Measurements from ENCODE around the gene ST6GALNAC1.

ST6GALNAC1 gene

GRCh38 chr17:76671123-76671911 lies 27.8 kb upstream of the ST6GALNAC1 start:
- DNase-seq (ENCODE audit: low read depth): peak; percentile 100
- H3K4me3 ChIP-seq (replicated peaks; ENCODE audit: low read depth, low read length): peak overlapping the region; percentile 86
- no peak for TF ChIP-seq CTCF (IDR thresholded peaks at IDR 0.05; ENCODE audit: low read length, missing control alignments)

DNA sequence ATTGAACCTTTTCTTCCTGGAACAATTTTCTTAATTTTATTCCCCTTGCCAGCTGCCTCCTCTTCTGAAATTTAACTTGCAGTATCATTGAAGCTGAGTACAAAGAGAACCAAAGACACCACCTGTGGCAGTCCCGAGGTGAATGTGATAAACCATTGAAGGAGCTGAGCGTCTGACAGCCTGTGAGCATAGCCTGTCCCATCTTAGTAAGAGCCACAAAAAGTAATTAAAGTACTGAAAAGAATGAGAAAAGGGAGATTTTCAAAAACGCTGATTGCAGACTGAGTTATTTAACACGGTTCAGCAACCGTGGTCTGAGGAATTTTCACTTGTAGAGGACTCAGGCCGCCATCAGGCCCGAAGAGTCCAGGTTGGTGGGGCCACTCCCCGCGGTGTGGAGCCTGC lies 27.2 kb upstream of the ST6GALNAC1 start:
- DNase-seq (ENCODE audit: low read depth): no peak
- no peak for TF ChIP-seq CTCF (IDR thresholded peaks at IDR 0.05; ENCODE audit: low read length, missing control alignments)
- H3K4me3 ChIP-seq (replicated peaks; ENCODE audit: low read depth, low read length): no peak overlapping the region

DNA sequence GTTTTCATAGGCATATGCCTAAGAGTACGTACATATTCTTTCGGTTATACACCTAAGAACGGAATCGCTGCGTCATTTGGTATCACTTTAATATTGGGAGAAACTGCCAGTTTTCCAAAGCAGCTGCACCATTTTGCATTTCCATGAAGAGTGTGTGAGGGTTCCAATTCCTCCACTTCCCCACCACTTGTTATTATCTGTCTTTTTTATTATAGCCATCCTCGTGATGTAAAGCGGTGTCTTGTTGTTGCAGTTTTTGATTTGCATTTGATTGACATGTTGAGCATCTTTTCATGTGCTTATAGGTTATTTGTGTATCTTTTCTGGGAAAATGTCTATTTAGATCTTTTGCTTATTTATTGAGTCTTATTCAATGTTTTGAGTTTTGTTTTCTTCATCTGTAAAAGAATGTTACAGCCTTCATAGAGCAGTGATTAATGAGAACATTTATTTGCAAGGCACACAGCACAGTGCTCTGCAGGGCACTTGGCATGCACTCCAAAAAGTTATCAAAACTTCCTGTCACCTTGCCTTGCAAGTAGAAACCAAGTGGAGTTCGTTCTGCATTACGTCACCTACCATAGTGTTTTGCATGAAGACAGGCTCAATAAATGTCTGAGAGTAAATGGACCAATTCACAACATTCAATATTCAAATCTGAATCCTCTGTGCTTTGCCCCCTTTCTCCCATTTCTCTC lies 26.6 kb upstream of the ST6GALNAC1 start:
- TF ChIP-seq CTCF (IDR thresholded peaks at IDR 0.05; ENCODE audit: low read length, missing control alignments): no peak
- H3K4me3 ChIP-seq (replicated peaks; ENCODE audit: low read depth, low read length): no peak overlapping the region
- no peak for DNase-seq (ENCODE audit: low read depth)

DNA sequence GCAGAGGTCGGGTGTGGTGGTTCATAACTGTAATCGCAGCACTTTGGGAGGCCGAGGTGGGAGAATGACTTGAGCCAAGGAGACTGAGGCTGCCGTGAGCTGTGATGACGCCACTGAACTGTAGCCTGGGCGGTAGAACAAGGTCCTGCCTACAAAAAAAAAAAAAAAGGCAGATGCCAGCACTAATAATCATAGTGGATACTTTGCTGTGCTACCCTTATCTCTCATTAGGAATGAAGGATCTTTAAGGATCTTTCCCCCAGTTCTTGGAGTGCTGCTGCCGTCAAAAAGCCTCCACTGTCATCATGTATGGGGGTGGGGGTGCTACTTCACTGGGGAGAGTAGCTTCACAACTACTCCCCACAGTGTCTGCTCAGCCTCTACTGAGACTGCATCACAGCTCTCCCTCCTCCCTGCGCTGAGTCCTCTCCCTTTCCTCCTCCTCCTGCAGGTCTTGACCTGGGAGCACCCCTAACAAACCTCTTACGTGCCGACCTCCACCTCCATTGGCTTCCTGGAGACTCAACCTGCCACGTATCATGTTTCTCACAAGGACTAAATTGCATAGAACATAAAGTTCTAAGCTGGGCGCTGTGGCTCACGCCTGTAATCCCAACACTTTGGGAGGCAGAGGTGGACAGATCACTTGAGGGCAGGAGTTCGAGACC lies 24.4 kb upstream of the ST6GALNAC1 start:
- TF ChIP-seq CTCF (IDR thresholded peaks at IDR 0.05; ENCODE audit: low read length, missing control alignments): no peak
- no peak overlapping the region for H3K4me3 ChIP-seq (replicated peaks; ENCODE audit: low read depth, low read length)
- DNase-seq (ENCODE audit: low read depth): no peak

DNA sequence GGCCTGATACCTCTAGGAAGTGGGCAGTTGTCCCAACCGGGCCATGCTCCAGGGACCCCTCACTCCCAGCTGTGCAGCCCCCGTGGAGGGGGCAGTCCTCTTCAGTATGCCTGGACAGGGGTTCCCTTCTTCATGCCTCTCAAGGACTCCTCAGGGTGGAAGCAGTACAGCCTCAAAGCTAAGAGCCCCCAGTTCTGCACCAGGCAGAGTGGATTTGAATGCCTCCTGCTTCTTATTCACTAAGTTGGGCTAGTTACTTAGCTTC lies 23.9 kb upstream of the ST6GALNAC1 start:
- no peak for TF ChIP-seq CTCF (IDR thresholded peaks at IDR 0.05; ENCODE audit: low read length, missing control alignments)
- no peak for DNase-seq (ENCODE audit: low read depth)
- H3K4me3 ChIP-seq (replicated peaks; ENCODE audit: low read depth, low read length): no peak overlapping the region

DNA sequence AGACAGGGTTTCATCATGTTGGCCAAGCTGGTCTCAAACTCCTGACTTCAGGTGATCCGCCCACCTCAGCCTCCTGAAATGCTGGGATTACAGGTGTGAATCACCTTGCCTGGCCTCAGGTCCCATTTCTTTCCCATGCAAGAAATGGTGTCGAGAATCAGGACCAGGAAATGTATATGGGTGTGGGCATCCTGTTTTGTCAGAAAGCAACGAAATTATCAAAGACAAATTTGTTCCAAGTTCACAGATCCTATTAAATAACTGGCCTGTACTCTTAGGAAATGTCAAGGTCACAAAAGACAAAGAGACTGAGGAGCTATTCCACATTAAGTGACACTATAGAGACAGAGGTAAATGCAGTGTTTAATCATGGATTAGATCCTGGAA lies 17.1 kb upstream of the ST6GALNAC1 start:
- no peak overlapping the region for H3K4me3 ChIP-seq (replicated peaks; ENCODE audit: low read depth, low read length)
- DNase-seq (ENCODE audit: low read depth): no peak
- TF ChIP-seq CTCF (IDR thresholded peaks at IDR 0.05; ENCODE audit: low read length, missing control alignments): no peak

All from fibroblast of pulmonary artery (primary cell).